ENCODE measurements around the gene GPX4. TPM values are rescaled to one million over a fixed set of nuclear protein-coding genes. Genes with fewer than 3 reads are reported as not detected.

GPX4 gene
- total RNA-seq: 194 TPM
- polyA plus RNA-seq: 546 TPM
- long read RNA-seq, donor 1, transcript GPX4-201 (7 exons, 919 nt): major isoform, 5 of 5 reads
- long read RNA-seq, donor 1, partial matches to known transcripts: 0 of 5 reads
- long read RNA-seq, donor 1, other reads (novel, unspliced or antisense): 0 of 5 reads
- long read RNA-seq, donor 2, transcript GPX4-201 (7 exons, 919 nt): major isoform, 99 of 149 reads
- long read RNA-seq, donor 2, partial matches to known transcripts: 0 of 149 reads
- long read RNA-seq, donor 2, other reads (novel, unspliced or antisense): 44 of 149 reads
- long read RNA-seq, donor 3, transcript GPX4-204 (6 exons, 536 nt): minor isoform, 5 of 133 reads
- long read RNA-seq, donor 3, transcript GPX4-201 (7 exons, 919 nt): major isoform, 61 of 133 reads
- long read RNA-seq, donor 3, partial matches to known transcripts: 14 of 133 reads
- long read RNA-seq, donor 3, other reads (novel, unspliced or antisense): 52 of 133 reads
- long read RNA-seq, donor 4, transcript GPX4-201 (7 exons, 919 nt): major isoform, 40 of 70 reads
- long read RNA-seq, donor 4, transcript GPX4-204 (6 exons, 536 nt): minor isoform, 7 of 70 reads
- long read RNA-seq, donor 4, partial matches to known transcripts: 5 of 70 reads
- long read RNA-seq, donor 4, other reads (novel, unspliced or antisense): 18 of 70 reads
- long read RNA-seq, donor 5, transcript GPX4-204 (6 exons, 536 nt): minor isoform, 10 of 197 reads
- long read RNA-seq, donor 5, transcript GPX4-201 (7 exons, 919 nt): major isoform, 109 of 197 reads
- long read RNA-seq, donor 5, partial matches to known transcripts: 15 of 197 reads
- long read RNA-seq, donor 5, other reads (novel, unspliced or antisense): 62 of 197 reads
- long read RNA-seq, donor 6, transcript GPX4-201 (7 exons, 919 nt): major isoform, 62 of 90 reads
- long read RNA-seq, donor 6, partial matches to known transcripts: 0 of 90 reads
- long read RNA-seq, donor 6, other reads (novel, unspliced or antisense): 25 of 90 reads
- long read RNA-seq, donor 7, transcript GPX4-201 (7 exons, 919 nt): major isoform, 82 of 155 reads
- long read RNA-seq, donor 7, partial matches to known transcripts: 22 of 155 reads
- long read RNA-seq, donor 7, other reads (novel, unspliced or antisense): 44 of 155 reads
- long read RNA-seq, donor 8, transcript GPX4-201 (7 exons, 919 nt): major isoform, 39 of 59 reads
- long read RNA-seq, donor 8, partial matches to known transcripts: 0 of 59 reads
- long read RNA-seq, donor 8, other reads (novel, unspliced or antisense): 19 of 59 reads
- long read RNA-seq, donor 9, transcript GPX4-201 (7 exons, 919 nt): major isoform, 27 of 53 reads
- long read RNA-seq, donor 9, partial matches to known transcripts: 6 of 53 reads
- long read RNA-seq, donor 9, other reads (novel, unspliced or antisense): 18 of 53 reads
- long read RNA-seq, donor 10, transcript GPX4-201 (7 exons, 919 nt): major isoform, 57 of 112 reads
- long read RNA-seq, donor 10, partial matches to known transcripts: 20 of 112 reads
- long read RNA-seq, donor 10, other reads (novel, unspliced or antisense): 29 of 112 reads

- peaks cover 0 to 4% of the 10 kb centered on the region in 2 donors for H3K27me3 ChIP-seq (ENCODE audit: control insufficient read depth in 2 of 2, insufficient read depth in 1 of 2, low read length in 1 of 2)
- H3K36me3 ChIP-seq (ENCODE audit: control insufficient read depth in 2 of 2, insufficient read depth in 2 of 2, low read length in 1 of 2): peaks cover 21 to 28% of the 10 kb centered on the region in 2 donors
- no peaks in the 10 kb centered on the region for H3K9me3 ChIP-seq (ENCODE audit: control insufficient read depth in 2 of 2, insufficient read depth in 1 of 2, low read length in 1 of 2)
- H3K4me3 ChIP-seq (ENCODE audit: low read length in 2 of 2): peak within 1 kb of the TSS; percentile 47 to 87
- peak; percentile 96 to 100 (median 100) for DNase-seq (ENCODE audit: low read depth in 6 of 9, low spot score in 9 of 9)
- H3K27ac ChIP-seq (ENCODE audit: low read depth in 1 of 2, low read length in 1 of 2): peak within 1 kb of the TSS; percentile 93 to 95
- peaks cover 19 to 42% of the 10 kb centered on the region in 2 donors for H3K4me1 ChIP-seq (ENCODE audit: control insufficient read depth in 2 of 2, insufficient read depth in 2 of 2, low read length in 2 of 2)
- under 1% methylated on average over 75 of the region's 75 CpGs for WGBS
Observed at GRCh38 chr19:1103708-1104310, at the start of gene GPX4. Gene GPX4 (plus strand): TSS chr19:1103994. CDS start chr19:1104044, 50 bp downstream.

- Histone ChIP-seq H3K27ac (ENCODE audit: low read depth in 1 of 2, low read length in 1 of 2) (no peak overlapping the region), H3K4me3 (ENCODE audit: low read length in 2 of 2) (no peak overlapping the region), H3K9me3 (ENCODE audit: control insufficient read depth in 2 of 2, insufficient read depth in 1 of 2, low read length in 1 of 2) (peaks cover 25 to 59% of the 10 kb centered on the region in 2 donors), H3K36me3 (ENCODE audit: control insufficient read depth in 2 of 2, insufficient read depth in 2 of 2, low read length in 1 of 2) (peaks cover 54 to 57% of the 10 kb centered on the region in 2 donors), H3K27me3 (ENCODE audit: control insufficient read depth in 2 of 2, insufficient read depth in 1 of 2, low read length in 1 of 2) (no peaks in the 10 kb centered on the region), H3K4me1 (ENCODE audit: control insufficient read depth in 2 of 2, insufficient read depth in 2 of 2, low read length in 2 of 2) (no peaks in the 10 kb centered on the region)
- WGBS: 97% methylated on average over 28 of the region's 28 CpGs
- no peak for DNase-seq (ENCODE audit: low read depth in 6 of 9, low spot score in 9 of 9)
Observed at GRCh38 chr19:1054102-1055027, 49.4 kb upstream of the GPX4 start.

- no peaks in the 10 kb centered on the region for H3K4me1 ChIP-seq (ENCODE audit: control insufficient read depth in 2 of 2, insufficient read depth in 2 of 2, low read length in 2 of 2)
- DNase-seq (ENCODE audit: low read depth in 6 of 9, low spot score in 9 of 9): no peak
- no peak overlapping the region for H3K27ac ChIP-seq (ENCODE audit: low read depth in 1 of 2, low read length in 1 of 2)
- H3K36me3 ChIP-seq (ENCODE audit: control insufficient read depth in 2 of 2, insufficient read depth in 2 of 2, low read length in 1 of 2): peaks cover 56 to 61% of the 10 kb centered on the region in 2 donors
- H3K9me3 ChIP-seq (ENCODE audit: control insufficient read depth in 2 of 2, insufficient read depth in 1 of 2, low read length in 1 of 2): peaks cover 25 to 59% of the 10 kb centered on the region in 2 donors
- H3K27me3 ChIP-seq (ENCODE audit: control insufficient read depth in 2 of 2, insufficient read depth in 1 of 2, low read length in 1 of 2): no peaks in the 10 kb centered on the region
- H3K4me3 ChIP-seq (ENCODE audit: low read length in 2 of 2): no peak overlapping the region
- over 99% methylated on average over 14 of the region's 14 CpGs for whole genome bisulfite sequencing
Observed at GRCh38 chr19:1055028-1055425, 48.8 kb upstream of the GPX4 start.

DNA sequence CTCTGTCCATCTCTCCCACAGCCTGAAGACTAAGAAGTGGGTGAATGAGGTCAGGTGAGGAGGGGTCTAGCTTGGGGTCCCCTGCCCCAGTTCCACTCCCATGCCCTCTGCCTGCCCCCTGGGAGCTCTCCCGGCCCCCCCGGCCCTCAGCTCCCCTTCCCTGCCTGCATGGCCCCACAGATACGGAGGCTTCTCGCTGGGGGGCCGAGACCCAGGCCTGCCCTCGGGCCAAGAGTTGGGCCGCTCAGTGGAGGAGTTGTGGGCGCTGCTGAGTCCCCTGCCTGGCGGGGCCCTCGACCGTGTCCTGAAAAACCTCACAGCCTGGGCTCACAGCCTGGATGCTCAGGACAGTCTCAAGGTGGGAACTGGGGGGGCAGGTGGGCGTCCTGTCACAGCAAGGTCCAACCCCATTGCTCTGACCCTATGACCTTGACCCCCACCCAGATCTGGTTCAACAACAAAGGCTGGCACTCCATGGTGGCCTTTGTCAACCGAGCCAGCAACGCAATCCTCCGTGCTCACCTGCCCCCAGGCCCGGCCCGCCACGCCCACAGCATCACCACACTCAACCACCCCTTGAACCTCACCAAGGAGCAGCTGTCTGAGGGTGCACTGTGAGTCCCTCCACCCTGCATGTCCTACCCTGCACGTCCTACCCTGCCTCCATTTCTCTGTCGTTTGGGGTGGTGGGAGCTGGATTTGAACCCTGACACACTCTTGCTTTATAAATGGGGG lies 47.7 kb upstream of the GPX4 start:
- Histone ChIP-seq H3K4me1 (ENCODE audit: control insufficient read depth in 2 of 2, insufficient read depth in 2 of 2, low read length in 2 of 2) (no peaks in the 10 kb centered on the region), H3K36me3 (ENCODE audit: control insufficient read depth in 2 of 2, insufficient read depth in 2 of 2, low read length in 1 of 2) (peaks cover 56 to 58% of the 10 kb centered on the region in 2 donors), H3K4me3 (ENCODE audit: low read length in 2 of 2) (no peak overlapping the region), H3K27me3 (ENCODE audit: control insufficient read depth in 2 of 2, insufficient read depth in 1 of 2, low read length in 1 of 2) (no peaks in the 10 kb centered on the region), H3K27ac (ENCODE audit: low read depth in 1 of 2, low read length in 1 of 2) (no peak overlapping the region), H3K9me3 (ENCODE audit: control insufficient read depth in 2 of 2, insufficient read depth in 1 of 2, low read length in 1 of 2) (peaks cover 25 to 55% of the 10 kb centered on the region in 2 donors)
- 97% methylated on average over 20 of the region's 20 CpGs for WGBS
- DNase-seq (ENCODE audit: low read depth in 6 of 9, low spot score in 9 of 9): no peak

- H3K36me3 ChIP-seq (ENCODE audit: control insufficient read depth in 2 of 2, insufficient read depth in 2 of 2, low read length in 1 of 2): peaks cover 52 to 59% of the 10 kb centered on the region in 2 donors
- 61% methylated on average over 3 of the region's 3 CpGs for WGBS
- no peak overlapping the region for H3K27ac ChIP-seq (ENCODE audit: low read depth in 1 of 2, low read length in 1 of 2)
- DNase-seq (ENCODE audit: low read depth in 6 of 9, low spot score in 9 of 9): peak in 1 of 9 donors; percentile 64
- peaks cover 25 to 45% of the 10 kb centered on the region in 2 donors for H3K9me3 ChIP-seq (ENCODE audit: control insufficient read depth in 2 of 2, insufficient read depth in 1 of 2, low read length in 1 of 2)
- H3K4me1 ChIP-seq (ENCODE audit: control insufficient read depth in 2 of 2, insufficient read depth in 2 of 2, low read length in 2 of 2): no peaks in the 10 kb centered on the region
- no peaks in the 10 kb centered on the region for H3K27me3 ChIP-seq (ENCODE audit: control insufficient read depth in 2 of 2, insufficient read depth in 1 of 2, low read length in 1 of 2)
- H3K4me3 ChIP-seq (ENCODE audit: low read length in 2 of 2): no peak overlapping the region
Observed at GRCh38 chr19:1057176-1057855, 46.5 kb upstream of the GPX4 start.

DNA sequence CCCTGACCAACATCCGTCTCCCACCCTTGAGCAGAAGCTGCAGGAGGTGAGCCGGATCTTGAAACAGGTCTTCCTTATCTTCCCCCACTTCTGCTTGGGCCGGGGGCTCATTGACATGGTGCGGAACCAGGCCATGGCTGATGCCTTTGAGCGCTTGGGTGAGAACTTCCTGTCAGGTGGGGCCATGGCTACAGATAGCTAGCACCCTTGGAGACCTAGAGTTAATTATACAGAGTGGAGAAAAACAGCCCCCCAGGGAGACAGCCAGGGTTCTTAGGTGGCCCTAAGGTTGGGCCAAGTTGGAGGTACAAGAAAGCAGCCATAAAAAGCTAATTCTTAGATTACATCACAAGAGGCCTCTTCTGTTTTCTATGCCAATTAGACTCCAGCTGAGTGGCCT lies 45.7 kb upstream of the GPX4 start:
- Histone ChIP-seq H3K4me3 (ENCODE audit: low read length in 2 of 2) (no peak overlapping the region), H3K4me1 (ENCODE audit: control insufficient read depth in 2 of 2, insufficient read depth in 2 of 2, low read length in 2 of 2) (no peaks in the 10 kb centered on the region), H3K9me3 (ENCODE audit: control insufficient read depth in 2 of 2, insufficient read depth in 1 of 2, low read length in 1 of 2) (peaks cover 25 to 52% of the 10 kb centered on the region in 2 donors), H3K36me3 (ENCODE audit: control insufficient read depth in 2 of 2, insufficient read depth in 2 of 2, low read length in 1 of 2) (peaks cover 52 to 59% of the 10 kb centered on the region in 2 donors), H3K27me3 (ENCODE audit: control insufficient read depth in 2 of 2, insufficient read depth in 1 of 2, low read length in 1 of 2) (no peaks in the 10 kb centered on the region), H3K27ac (ENCODE audit: low read depth in 1 of 2, low read length in 1 of 2) (no peak overlapping the region)
- DNase-seq (ENCODE audit: low read depth in 6 of 9, low spot score in 9 of 9): no peak
- 96% methylated on average over 5 of the region's 5 CpGs for WGBS

GRCh38 chr19:1060689-1061088 lies 43.1 kb upstream of the GPX4 start:
- Histone ChIP-seq H3K36me3 (ENCODE audit: control insufficient read depth in 2 of 2, insufficient read depth in 2 of 2, low read length in 1 of 2) (peaks cover 34 to 38% of the 10 kb centered on the region in 2 donors), H3K9me3 (ENCODE audit: control insufficient read depth in 2 of 2, insufficient read depth in 1 of 2, low read length in 1 of 2) (peaks cover 26 to 42% of the 10 kb centered on the region in 2 donors), H3K27me3 (ENCODE audit: control insufficient read depth in 2 of 2, insufficient read depth in 1 of 2, low read length in 1 of 2) (peaks cover 0 to 16% of the 10 kb centered on the region in 2 donors), H3K4me1 (ENCODE audit: control insufficient read depth in 2 of 2, insufficient read depth in 2 of 2, low read length in 2 of 2) (peaks cover 8 to 19% of the 10 kb centered on the region in 2 donors), H3K27ac (ENCODE audit: low read depth in 1 of 2, low read length in 1 of 2) (no peak overlapping the region), H3K4me3 (ENCODE audit: low read length in 2 of 2) (no peak overlapping the region)
- WGBS: 96% methylated on average over 5 of the region's 5 CpGs
- DNase-seq (ENCODE audit: low read depth in 6 of 9, low spot score in 9 of 9): no peak
